H1 (cell line): Measurements from ENCODE around the gene TRIP13. TPM values are rescaled to one million over a fixed set of nuclear protein-coding genes. Genes with fewer than 3 reads are reported as not detected.

Experiments used
- CTBP2 ChIP-seq: IDR thresholded peaks from 2 replicates; pipeline ENCODE4 v1.7.0; 2011; ENCODE audit warnings: borderline replicate concordance, mild to moderate bottlenecking, moderate library complexity, mixed read lengths, low read length; ENCODE audit not compliant: insufficient read depth, insufficient read length
- JUN ChIP-seq: IDR thresholded peaks from 2 replicates; pipeline ENCODE4 v1.6.1; 2011; ENCODE audit warnings: low read depth, mild to moderate bottlenecking, improper control_type of control experiment, low read length
- polyA plus RNA-seq, 7 experiments: library from polyadenylated mRNA; depleted of rRNA in 3 of 7; stranded (reverse) in 5 of 7; unstranded in 2 of 7; fragments of >200 nt in 5 of 7; fragments of 200-250 nt in 2 of 7; gene quantifications; 1 replicate in 5 of 7; 2 replicates in 1 of 7; 4 replicates in 1 of 7; pipeline versions ENCODE4 v1.2.1 to v1.2.3, GENCODE V29; 2011 to 2013; ENCODE audit warnings: missing spikeins in 2 of 7, mixed read lengths in 2 of 7
- total RNA-seq: library from RNA; stranded (reverse); fragmentation: NEBNext Ultra II Directional; extraction: Animal tissue kit (Norgen Biotek cat#: 25700); gene quantifications from 2 replicates; pipeline ENCODE4 v1.2.1, GENCODE V29; 2021
- TF ChIP-seq, protein P1 (sequence below): fragments of 300-600 bp; sonication (generic); IDR thresholded peaks from 2 replicates; pipeline ENCODE4 v1.7.1; 2012; ENCODE audit warnings: low read length, moderate library complexity, mild to moderate bottlenecking, inconsistent platforms; ENCODE audit not compliant: insufficient replicate concordance
- TF ChIP-seq, protein P2 (sequence below): IDR thresholded peaks from 2 replicates; pipeline ENCODE4 v1.6.1; 2012; ENCODE audit warnings: inconsistent platforms

Gene TRIP13
- total and polyA plus RNA-seq, 2 of the 8 experiments (the other 6 are each of a cell fraction or from before 2014, with no cell fraction given), result 20.0 to 39.2 TPM

DNA sequence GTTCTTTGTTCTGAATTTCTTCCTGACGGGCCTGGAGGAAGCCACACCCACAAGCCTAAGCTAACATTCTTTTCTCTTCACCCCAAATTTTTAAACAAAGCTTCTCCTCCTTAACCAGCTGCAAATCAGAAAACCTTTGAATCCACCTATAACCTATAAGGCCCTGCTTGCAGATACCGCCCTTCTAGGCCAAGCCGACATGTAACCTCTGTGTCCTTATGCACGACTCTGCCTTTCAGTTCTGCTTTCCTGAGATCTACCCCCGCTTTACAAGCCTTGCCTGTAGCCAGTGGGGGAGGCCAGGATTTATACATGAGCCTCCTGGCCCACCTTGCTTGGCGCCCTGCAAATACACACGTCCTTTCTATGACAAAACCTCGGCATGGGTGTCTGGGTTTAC lies 19.4 kb upstream of the TRIP13 start (continued):
- TF ChIP-seq, protein P1, sequence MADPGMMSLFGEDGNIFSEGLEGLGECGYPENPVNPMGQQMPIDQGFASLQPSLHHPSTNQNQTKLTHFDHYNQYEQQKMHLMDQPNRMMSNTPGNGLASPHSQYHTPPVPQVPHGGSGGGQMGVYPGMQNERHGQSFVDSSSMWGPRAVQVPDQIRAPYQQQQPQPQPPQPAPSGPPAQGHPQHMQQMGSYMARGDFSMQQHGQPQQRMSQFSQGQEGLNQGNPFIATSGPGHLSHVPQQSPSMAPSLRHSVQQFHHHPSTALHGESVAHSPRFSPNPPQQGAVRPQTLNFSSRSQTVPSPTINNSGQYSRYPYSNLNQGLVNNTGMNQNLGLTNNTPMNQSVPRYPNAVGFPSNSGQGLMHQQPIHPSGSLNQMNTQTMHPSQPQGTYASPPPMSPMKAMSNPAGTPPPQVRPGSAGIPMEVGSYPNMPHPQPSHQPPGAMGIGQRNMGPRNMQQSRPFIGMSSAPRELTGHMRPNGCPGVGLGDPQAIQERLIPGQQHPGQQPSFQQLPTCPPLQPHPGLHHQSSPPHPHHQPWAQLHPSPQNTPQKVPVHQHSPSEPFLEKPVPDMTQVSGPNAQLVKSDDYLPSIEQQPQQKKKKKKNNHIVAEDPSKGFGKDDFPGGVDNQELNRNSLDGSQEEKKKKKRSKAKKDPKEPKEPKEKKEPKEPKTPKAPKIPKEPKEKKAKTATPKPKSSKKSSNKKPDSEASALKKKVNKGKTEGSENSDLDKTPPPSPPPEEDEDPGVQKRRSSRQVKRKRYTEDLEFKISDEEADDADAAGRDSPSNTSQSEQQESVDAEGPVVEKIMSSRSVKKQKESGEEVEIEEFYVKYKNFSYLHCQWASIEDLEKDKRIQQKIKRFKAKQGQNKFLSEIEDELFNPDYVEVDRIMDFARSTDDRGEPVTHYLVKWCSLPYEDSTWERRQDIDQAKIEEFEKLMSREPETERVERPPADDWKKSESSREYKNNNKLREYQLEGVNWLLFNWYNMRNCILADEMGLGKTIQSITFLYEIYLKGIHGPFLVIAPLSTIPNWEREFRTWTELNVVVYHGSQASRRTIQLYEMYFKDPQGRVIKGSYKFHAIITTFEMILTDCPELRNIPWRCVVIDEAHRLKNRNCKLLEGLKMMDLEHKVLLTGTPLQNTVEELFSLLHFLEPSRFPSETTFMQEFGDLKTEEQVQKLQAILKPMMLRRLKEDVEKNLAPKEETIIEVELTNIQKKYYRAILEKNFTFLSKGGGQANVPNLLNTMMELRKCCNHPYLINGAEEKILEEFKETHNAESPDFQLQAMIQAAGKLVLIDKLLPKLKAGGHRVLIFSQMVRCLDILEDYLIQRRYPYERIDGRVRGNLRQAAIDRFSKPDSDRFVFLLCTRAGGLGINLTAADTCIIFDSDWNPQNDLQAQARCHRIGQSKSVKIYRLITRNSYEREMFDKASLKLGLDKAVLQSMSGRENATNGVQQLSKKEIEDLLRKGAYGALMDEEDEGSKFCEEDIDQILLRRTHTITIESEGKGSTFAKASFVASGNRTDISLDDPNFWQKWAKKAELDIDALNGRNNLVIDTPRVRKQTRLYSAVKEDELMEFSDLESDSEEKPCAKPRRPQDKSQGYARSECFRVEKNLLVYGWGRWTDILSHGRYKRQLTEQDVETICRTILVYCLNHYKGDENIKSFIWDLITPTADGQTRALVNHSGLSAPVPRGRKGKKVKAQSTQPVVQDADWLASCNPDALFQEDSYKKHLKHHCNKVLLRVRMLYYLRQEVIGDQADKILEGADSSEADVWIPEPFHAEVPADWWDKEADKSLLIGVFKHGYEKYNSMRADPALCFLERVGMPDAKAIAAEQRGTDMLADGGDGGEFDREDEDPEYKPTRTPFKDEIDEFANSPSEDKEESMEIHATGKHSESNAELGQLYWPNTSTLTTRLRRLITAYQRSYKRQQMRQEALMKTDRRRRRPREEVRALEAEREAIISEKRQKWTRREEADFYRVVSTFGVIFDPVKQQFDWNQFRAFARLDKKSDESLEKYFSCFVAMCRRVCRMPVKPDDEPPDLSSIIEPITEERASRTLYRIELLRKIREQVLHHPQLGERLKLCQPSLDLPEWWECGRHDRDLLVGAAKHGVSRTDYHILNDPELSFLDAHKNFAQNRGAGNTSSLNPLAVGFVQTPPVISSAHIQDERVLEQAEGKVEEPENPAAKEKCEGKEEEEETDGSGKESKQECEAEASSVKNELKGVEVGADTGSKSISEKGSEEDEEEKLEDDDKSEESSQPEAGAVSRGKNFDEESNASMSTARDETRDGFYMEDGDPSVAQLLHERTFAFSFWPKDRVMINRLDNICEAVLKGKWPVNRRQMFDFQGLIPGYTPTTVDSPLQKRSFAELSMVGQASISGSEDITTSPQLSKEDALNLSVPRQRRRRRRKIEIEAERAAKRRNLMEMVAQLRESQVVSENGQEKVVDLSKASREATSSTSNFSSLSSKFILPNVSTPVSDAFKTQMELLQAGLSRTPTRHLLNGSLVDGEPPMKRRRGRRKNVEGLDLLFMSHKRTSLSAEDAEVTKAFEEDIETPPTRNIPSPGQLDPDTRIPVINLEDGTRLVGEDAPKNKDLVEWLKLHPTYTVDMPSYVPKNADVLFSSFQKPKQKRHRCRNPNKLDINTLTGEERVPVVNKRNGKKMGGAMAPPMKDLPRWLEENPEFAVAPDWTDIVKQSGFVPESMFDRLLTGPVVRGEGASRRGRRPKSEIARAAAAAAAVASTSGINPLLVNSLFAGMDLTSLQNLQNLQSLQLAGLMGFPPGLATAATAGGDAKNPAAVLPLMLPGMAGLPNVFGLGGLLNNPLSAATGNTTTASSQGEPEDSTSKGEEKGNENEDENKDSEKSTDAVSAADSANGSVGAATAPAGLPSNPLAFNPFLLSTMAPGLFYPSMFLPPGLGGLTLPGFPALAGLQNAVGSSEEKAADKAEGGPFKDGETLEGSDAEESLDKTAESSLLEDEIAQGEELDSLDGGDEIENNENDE, result no peak
- TF ChIP-seq CTBP2, result no peak
- TF ChIP-seq, protein P2, sequence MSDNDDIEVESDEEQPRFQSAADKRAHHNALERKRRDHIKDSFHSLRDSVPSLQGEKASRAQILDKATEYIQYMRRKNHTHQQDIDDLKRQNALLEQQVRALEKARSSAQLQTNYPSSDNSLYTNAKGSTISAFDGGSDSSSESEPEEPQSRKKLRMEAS, result no peak
- no peak for TF ChIP-seq JUN
- TF ChIP-seq, all 59 proteins: peak for 0
